NCI-H2081 treated with DMSO at 0.1 percent for 48 hours (cell line): ENCODE data around the gene ZNF827.

Source experiments
- DNase-seq: peaks from one replicate; lab custom pipeline; 2025; lab: John Stamatoyannopoulos, UW

The ZNF827 gene

DNA sequence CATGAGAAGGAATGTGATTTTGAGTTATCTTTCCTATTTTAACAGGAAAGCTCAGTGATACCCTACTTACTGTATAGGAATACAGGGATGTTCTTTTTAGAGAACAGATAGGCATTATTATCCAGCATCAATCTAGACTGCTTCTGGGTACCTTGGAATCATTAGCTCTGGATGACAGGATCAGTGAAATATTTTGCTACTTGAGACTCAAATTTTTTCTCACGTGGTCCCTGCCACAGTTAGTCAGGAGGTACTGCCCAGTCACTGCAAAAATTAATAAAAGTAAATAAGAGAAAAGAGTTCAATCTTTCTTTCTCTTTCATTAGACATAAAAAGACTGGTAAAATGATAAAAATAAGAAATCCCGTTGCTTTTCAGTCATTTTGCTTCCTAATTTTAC, 5.5 kb downstream of the ZNF827 start:
- no peak for DNase-seq

DNA sequence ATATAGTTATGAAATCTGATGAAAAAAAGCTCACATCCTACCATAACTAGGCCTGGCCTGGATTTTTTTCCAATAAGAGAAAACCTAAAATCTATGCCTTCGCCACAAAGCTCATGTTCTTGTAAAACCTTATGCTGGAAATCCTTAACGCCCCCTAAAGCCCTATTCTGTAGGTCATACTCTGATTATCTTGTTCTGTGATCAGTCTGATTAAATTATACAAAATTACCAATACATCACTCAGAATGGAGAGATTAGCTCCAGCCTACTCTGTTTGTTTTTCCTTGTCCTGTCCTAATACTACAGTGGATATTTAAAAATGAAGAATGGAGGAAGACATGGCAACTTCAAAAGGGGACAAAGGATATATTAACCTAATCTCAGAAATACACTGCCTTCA, 7.2 kb downstream of the ZNF827 start:
- no peak for DNase-seq

DNA sequence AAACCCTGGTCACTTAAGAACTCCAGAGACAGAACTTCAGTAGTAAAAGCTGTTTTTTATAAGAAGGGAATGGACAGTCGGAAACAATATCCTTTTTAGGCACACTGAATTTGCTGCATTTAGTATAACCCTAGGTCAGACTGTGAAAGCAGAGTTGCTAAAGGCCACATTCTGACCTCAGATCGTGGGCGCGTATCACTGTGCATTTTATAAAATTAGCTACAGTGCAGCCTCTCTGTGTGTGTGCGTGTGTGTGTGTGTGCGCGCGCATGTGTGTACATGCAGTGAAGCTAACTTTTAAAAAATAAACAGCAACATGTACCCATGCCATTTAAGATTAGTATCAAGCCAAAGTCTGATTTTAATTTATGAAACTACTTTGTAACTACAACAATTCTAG, 8.0 kb downstream of the ZNF827 start:
- no peak for DNase-seq

DNA sequence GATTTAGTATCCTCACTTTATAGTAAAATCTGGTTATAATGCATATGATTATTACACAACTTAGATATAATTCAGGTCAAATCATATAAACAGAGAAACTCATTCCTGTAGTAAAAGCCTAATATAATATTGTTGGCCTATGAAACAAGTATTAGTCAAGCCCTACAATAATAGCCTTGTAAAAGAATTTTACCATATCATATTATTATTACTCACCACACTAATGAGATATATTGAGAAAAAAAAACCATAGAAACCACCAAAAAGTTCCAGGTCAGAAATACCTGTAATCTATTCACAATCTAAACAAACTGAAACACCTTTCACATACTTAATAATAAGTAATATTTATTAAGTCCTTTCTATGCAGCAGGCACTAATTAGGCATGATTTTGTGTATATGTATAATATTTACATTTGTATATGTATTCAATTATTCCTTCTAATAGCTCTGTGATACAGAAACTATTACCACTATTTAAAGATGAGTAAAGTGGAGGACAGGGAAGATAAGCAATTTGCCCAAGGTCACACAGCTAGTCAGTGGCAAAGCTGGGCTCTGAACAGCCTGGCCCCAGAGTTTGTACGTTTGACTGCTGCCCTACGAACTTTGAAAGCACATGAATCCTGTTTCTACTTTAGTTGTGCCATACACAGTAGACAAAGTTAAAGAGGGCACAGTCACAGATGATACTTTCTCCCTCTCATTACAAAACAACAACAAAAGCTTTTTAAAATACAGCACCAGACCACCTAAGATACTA, 9.0 kb downstream of the ZNF827 start:
- no peak for DNase-seq

DNA sequence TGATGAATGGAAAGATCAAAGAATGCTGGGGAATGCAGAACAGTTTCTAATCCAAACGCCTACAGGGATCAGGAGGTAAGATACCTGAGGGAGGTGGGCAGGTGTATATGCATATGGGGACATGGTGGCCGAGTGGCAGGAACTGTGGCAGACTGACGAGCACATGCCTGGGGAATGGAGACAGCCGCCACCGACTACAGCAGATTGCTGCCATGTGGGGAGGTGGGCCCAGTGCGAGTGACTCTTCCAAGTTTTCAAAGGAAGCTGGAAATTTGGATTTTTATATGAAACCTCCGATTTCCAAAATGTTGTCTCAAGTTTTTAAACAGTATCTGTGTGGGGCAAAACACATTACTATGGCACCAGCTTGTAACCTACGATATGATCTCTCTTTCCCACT, 9.9 kb downstream of the ZNF827 start:
- DNase-seq = no peak

DNA sequence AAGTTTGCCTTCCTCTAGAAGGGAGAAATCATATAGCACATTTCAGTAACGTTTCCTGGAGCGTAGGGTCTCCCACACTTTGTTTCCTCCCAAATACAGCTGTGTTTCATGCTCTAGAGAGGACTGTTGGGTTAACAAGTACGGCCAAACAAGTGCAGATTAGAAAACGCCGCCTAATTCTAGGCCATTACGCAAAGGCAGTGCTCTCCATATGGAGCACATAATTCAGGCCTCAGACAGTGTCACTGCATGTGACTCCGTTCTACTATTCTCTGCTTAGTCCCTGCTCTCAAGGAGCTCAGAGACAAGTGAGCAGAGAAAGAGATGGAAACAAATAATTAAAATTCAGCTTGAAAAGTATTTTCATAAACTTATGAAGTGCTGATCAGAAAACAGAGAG, 11.6 kb downstream of the ZNF827 start:
- no peak for DNase-seq

DNA sequence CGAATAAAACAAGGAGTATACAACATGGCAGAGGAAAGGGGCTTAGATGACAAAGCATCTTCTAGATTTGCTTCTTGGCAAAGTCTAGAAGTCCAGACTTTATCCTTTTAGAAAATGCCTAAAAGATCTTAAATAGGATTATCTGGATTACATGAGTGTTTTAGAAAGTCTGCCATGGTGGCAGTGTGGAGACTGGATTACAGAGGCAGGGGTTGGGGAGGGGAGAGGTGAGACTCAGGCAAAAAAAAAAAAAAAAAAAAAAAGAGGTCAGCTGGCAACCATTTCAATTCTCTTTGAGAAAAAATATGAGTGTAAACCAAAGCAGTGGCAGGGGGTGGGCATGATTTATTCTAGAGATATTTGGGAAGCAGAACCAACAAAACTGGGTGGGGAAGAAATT, 17.4 kb downstream of the ZNF827 start:
- no peak for DNase-seq

DNA sequence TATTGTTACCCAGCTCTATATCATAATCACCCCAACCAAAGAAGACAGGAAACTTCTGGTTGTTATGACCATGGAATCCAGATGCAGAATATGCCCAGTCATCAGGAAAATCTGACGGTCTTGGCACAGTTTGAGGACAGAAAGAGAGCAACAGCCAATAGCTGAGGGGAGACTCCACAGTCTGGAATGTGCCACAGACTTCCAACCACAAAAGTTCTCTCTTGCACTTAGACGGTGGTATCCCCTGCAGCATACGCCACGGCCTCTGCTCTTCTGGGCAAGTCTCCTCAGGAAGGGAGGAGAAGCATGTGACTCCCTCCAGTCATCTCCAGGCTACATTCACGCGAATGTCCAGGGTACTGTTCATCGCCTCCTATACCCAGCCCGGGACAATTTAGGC, 18.4 kb downstream of the ZNF827 start:
- no peak for DNase-seq

DNA sequence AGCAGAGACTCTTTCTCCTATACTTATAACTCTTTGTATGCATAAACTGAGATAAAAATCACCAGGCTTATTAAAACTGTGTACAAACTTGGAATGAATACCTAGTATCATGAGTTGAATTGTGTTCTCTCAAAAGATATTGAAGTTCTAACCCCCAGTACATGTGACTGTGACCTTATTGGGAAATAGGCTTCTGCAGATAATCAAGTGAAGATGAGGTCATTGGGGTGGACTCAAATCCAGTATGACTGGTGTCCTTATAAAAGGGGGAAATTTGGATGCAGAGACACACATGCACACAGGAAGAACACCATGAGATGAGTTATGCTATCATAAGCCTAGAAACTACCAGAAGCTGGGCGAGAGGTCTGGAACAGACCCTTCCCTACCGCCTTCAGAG, 26.2 kb downstream of the ZNF827 start:
- no peak for DNase-seq

DNA sequence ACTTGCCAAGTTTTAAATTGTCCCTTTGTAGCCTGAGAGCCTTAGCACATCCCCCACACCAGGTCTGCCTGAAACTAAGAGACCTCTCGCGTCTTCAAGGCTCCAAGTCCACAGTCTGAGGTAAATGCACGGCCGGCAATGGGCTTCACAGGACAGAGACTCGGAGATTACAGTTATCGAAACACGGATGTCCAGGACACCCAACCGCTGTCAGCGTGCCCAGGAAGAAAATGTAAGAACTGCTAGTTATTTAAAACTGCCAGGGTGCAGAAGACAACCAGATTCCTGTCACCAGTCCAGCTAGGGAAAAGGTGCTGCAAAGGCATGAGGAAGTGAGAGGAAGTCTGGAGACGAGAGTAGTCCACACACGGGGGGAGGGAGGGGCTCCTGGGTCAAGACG, 28.9 kb downstream of the ZNF827 start:
- DNase-seq = no peak

DNA sequence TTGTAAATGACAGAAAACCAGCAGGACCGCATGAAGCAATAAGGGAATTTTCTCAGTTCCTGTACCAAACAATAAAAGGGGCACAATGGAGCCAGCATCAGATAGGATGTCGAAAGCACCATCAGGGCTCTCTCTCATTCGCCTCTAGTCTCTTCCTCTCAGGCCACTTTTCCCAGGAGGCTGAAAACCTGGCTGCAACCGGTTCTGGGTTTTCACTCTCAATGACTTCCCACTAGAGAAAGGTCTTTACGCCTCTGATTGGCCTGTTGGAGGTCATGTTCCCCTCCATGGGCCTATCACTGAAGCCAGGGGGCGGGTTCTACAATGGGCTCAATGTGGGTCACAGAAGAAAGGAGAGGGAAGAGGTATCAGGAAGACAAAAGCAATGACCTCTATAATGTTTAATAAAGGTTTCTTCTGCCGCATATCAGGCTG, 29.3 kb downstream of the ZNF827 start:
- DNase-seq = no peak

DNA sequence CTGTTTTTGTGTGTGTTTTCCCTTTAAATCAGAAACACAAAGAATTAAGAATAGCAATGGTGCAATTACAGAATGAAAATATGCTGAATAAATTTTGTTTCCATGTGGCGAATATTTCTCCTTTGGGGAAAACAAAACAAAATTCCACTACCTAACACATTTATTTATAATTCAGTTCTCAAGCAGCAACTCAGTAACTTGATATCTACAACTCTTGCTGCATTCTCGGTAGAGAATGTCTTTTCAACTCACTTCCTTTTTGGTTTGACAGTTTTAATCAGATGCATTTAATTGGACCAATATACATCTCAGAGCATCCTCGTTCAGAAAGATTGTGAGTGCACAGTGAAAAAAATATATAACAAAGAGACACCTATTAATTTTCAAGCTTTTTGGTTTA, 30.8 kb downstream of the ZNF827 start:
- DNase-seq = no peak

DNA sequence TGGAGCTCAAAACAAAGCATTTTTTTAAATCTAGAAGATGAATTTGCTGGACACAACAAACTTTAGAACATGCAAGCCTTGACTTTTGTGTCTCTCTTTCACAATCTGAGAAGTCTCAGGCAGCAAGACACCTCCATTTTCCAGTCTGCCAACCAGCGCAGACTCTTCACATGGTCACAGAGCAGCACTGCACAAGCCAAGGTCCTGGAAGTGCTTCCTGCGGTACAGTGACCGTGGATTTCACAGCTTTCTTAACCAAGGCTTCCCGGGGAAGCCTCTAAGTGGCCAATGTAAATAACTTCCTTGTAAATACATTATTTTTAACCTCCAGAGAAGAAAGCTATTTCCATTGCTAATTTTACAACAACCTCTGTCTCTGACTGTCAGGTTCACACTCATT, 31.2 kb downstream of the ZNF827 start:
- no peak for DNase-seq

DNA sequence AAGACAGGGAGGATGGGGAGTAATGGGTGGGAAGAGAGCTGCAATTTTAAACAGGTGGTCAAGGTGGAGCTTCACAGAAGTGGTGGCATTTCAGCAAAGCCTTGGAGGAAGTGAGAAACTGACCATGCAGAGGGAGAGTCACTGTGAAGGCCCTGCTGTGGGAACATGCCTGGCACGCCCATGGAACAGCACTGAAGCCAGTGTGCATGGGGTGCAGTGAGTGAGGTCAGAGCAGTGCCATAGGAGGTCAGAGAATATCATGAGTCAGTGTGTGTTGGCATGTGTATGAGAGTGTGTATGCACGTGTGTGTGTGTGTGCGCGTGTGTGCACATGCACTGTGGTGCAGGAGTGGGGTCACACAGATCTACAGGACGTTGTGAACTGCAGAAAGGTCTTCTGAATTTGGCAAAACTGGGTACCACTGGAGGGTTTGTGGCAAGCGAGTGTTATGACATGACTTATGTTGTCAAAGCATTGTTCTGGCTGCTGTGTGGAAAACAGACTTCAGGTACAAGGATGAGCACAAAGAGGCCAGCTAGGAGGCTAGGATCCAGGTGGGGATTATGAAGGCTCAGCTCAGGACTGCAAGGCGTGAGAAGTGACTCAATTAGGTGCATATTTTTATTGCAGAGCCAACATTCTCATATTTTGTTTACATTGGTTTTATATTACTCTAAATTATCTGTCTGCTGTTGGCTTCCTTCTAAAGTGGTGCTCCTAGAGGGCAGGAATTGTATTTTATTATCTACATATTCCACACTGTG, 34.0 kb downstream of the ZNF827 start:
- no peak for DNase-seq

DNA sequence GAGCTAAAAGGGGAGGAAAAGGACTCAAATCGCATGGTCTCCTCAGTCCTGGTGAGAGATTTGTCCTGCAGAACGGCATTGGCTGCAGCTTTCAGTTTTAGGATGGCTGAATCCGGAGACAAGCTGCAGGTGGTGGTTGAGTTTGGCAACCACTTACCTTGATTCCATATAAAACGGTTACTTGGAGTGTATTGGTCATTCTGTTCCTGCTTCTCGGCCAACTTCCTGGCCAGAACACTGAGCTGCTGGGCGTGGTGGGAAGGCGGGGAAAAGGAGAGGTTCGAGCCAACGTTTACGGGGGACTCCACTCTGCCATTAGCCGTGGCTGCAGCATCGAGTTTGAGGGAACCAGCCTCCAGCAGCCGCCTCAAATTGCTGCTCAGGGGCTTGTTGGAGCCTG, 36.1 kb downstream of the ZNF827 start:
- DNase-seq = no peak

DNA sequence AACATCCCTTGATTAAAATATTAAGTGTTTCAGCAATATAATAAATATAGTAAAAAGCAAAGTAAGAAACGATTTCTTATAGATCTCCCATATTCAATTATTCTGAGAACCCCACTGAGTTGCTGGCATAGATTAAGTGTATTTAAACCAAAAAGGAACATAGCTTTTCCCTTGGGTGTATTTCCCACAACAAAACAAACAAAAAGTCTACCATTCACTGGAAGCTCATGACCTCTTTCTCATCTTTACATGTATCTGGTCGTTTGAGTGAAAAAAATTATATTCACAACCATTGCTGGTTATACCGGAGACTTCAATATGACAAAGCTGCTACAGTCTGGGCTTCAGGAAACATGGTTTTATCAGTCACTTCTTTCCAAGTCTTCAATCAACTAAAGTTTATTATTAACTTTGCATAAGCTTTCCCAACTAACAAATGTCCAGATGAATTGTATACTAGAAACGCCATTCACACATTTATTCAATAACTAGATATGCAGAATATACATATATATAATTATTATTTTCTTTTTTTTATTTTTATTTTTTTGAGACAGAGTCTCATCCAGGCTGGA, 38.6 kb downstream of the ZNF827 start:
- no peak for DNase-seq

DNA sequence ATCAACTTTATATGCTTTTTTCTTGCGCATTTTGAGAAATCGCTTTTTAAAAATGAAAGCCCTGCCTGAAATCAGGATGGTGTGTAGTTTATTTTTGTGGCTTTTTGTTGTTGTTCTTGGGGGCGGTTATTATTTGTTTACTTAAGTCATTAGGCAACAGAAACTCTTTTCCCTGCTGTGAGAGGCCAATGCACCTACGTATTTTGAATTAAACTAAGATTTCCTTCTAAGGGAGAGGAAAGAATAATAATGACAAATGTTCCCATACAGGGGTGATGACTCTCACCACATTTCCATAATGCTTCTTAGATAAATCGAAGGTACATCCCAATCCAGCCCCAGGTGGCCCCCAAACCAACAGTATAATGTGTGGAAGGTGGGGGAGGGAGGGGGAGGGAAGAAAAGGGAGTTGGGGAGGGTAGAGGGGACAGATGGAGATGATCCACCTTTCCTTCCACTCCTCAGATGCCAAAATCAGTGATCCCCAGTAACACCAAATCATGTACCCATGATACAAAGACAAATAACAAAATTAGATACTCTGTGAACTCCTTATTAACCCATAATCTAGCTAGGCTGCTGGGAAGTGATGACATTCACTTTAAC, 39.6 kb downstream of the ZNF827 start:
- DNase-seq = no peak

DNA sequence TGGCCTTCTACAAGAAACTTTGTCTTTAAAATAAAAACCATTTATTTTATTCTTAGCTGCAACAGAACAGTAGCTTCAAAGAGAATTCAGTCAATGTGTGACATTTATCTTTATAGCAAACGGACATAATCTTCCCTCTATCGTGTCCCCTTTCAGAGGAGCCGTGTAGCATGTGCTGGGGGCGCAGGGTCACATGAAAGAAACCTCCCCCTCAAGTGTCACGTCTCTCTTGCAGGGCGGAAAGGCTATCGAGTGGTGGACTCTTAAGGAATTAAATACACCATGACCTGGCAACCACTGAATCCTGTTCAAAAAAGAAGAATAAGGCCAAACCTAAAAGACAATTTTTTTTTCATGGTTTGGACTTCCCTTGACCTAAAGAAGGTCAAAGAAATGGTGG, 40.2 kb downstream of the ZNF827 start:
- DNase-seq = no peak

DNA sequence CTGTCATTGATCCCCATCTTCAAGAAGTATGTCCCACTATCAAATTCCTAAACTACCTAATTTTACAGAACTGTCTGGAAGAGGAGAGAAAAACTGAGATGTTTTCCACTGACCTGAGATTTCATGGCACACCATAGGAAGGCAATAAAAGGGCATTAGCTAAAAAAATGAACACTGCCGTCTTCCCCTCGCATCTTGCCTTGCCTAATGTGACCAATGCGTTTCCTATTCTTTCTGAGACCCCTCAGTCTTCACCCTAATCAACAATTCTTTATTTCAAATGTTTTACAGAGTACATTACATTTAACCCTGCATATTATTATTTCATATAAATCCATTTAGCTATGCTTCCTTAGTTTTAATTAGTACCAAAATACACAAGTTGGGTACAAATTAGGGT, 43.6 kb downstream of the ZNF827 start:
- no peak for DNase-seq

DNA sequence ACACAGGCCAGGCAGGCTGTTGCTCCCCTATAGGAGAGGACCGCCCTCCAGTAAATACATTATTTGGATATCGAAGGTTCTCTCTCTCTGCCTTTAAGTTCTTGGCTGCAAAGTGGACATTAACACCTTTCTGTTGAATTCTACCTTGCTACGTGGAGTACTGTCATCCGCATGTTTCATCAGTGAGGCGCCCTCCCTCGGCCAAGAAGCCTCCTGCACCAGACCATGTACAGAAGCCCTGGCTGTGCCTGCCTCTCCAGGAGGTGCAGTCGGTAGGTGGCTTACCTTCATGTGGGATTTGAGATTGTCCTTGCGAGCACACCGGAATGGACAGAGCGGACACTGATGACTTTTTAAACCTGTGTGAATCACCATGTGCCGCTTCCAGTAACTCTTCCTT, 46.7 kb downstream of the ZNF827 start:
- no peak for DNase-seq

DNA sequence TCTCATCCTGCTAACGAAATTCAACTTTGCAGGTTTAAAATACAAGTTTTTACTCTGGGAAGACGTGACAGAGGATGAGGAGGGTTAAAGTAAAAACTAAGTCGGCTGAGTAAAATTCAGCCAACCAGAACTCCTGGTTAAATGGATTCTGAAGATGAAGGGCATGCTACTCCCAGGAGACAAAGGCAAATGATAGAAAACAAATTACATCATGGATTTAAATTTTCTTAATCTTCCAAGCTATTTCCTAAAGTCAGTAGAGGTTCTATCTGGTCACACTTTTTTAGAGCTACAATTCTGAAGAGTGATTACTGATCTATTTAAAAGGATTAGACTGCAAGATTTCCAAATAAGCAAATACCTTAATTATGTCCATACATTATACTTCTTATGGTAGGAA, 47.9 kb downstream of the ZNF827 start:
- no peak for DNase-seq

DNA sequence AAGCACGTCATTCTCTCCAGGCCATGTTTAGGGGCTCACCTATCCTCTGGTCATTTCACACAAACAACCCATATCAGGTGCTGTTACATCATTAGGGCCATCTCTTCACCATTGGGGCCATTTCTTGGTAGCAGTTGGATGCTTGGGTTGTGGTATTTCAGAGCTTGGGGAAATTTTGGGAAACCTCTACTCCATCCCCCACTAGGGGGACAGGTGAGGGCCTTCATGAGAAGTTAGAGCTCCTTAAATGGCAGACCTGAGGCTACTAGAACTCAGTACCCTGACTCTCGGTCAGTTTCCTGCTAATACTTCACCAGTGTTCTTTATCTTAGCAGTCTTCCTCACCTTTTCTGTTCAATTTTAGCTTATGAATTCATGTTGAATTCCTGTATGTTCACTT, 50.2 kb downstream of the ZNF827 start:
- no peak for DNase-seq
